Smooth muscle cell (in vitro differentiated cells): Measurements from ENCODE around the gene TWIST2. TPM values are rescaled to one million over a fixed set of nuclear protein-coding genes. Genes with fewer than 3 reads are reported as not detected.

Experiments used
- DNase-seq: peaks from one replicate; lab custom pipeline; 2025; ENCODE audit not compliant: unreplicated experiment; lab: John Stamatoyannopoulos, UW
- H2AFZ ChIP-seq: fragments of 200-600 bp; sonication (generic); 2 replicates; pipeline ENCODE4 v1.6.0; 2016; ENCODE audit warnings: antibody characterized with exemption, low read depth, mild to moderate bottlenecking
- H3F3A ChIP-seq: fragments of 200-600 bp; sonication (generic); 2 replicates; pipeline ENCODE4 v1.6.0; 2017; ENCODE audit warnings: antibody characterized with exemption, low read depth
- H3K27ac ChIP-seq: fragments of 200-600 bp; sonication (generic); 2 replicates; pipeline ENCODE4 v1.5.1; 2016; ENCODE audit warnings: low read depth, mild to moderate bottlenecking
- H3K27me3 ChIP-seq: fragments of 200-600 bp; sonication (generic); 2 replicates; pipeline ENCODE4 v1.6.1; 2016; ENCODE audit warnings: low read depth, mild to moderate bottlenecking
- H3K36me3 ChIP-seq: fragments of 200-600 bp; sonication (generic); 2 replicates; pipeline ENCODE4 v1.5.1; 2016; ENCODE audit warnings: low read depth
- H3K4me1 ChIP-seq: fragments of 200-600 bp; sonication (generic); 2 replicates; pipeline ENCODE4 v1.5.1; 2016; ENCODE audit warnings: low read depth
- H3K4me2 ChIP-seq: fragments of 200-600 bp; sonication (generic); 2 replicates; pipeline ENCODE4 v1.6.0; 2016; ENCODE audit warnings: mild to moderate bottlenecking
- H3K4me3 ChIP-seq: fragments of 200-600 bp; sonication (generic); 2 replicates; pipeline ENCODE4 v1.5.1; 2016; ENCODE audit warnings: mild to moderate bottlenecking
- H3K79me2 ChIP-seq: fragments of 200-600 bp; sonication (generic); 2 replicates; pipeline ENCODE4 v1.6.0; 2016; ENCODE audit warnings: low read depth, mild to moderate bottlenecking
- H3K9ac ChIP-seq: fragments of 200-600 bp; sonication (generic); 2 replicates; pipeline ENCODE4 v1.6.0; 2016; ENCODE audit warnings: low read depth
- H3K9me3 ChIP-seq: fragments of 200-600 bp; sonication (generic); replicated peaks from 2 replicates; pipeline ENCODE4 v1.5.1; 2016; ENCODE audit warnings: low read depth
- H4K20me1 ChIP-seq: fragments of 200-600 bp; sonication (generic); 2 replicates; pipeline ENCODE4 v1.6.0; 2016; ENCODE audit warnings: low read depth
- CTCF ChIP-seq: fragments of 200-600 bp; sonication (generic); IDR thresholded peaks from 2 replicates; pipeline ENCODE4 v1.5.1; 2017; ENCODE audit warnings: borderline replicate concordance, mild to moderate bottlenecking, antibody characterized with exemption; ENCODE audit not compliant: insufficient read depth, poor library complexity, severe bottlenecking
- WGBS: methylation state at CpG from one replicate; pipeline ENCODE4 v1.1.7; 2016; ENCODE audit warnings: low lambda C conversion rate; 5-methylcytosine and 5-hydroxymethylcytosine counted together
- polyA plus RNA-seq: library from polyadenylated mRNA; unstranded; fragments of >200 nt; fragmentation: Nextera tagmentation; extraction: Ambion mirVana; gene quantifications from 2 replicates; pipeline ENCODE4 v1.2.1, GENCODE V29; 2016
- total RNA-seq: library from RNA; depleted of rRNA; stranded (reverse); fragments of >200 nt; gene quantifications from 2 replicates; pipeline ENCODE4 v1.2.3, GENCODE V29; 2014

Gene TWIST2
- total and polyA plus RNA-seq, 2 experiments from 2014 or later: 1.0 to 2.4 TPM

- Histone ChIP-seq H3K9me3 (no peaks in the 10 kb centered on the region), H2AFZ (no peak overlapping the region), H3K27me3 (no peaks in the 10 kb centered on the region), H3K79me2 (no peaks in the 10 kb centered on the region), H3K4me1 (no peaks in the 10 kb centered on the region), H3K27ac (no peak overlapping the region), H4K20me1 (no peaks in the 10 kb centered on the region), H3K4me2 (no peak overlapping the region), H3K36me3 (no peaks in the 10 kb centered on the region), H3F3A (no peaks in the 10 kb centered on the region), H3K9ac (no peak overlapping the region), H3K4me3 (no peak overlapping the region)
- DNase-seq: no peak
- WGBS: 95% methylated on average over 19 of the region's 19 CpGs
- no peak for TF ChIP-seq CTCF
Observed at GRCh38 chr2:238942080-238942725, 94.3 kb downstream of the TWIST2 start.

- Histone ChIP-seq H3K27me3 (no peaks in the 10 kb centered on the region), H3K36me3 (no peaks in the 10 kb centered on the region), H3K27ac (no peak overlapping the region), H3K79me2 (no peaks in the 10 kb centered on the region), H3K9ac (no peak overlapping the region), H2AFZ (no peak overlapping the region), H3F3A (no peaks in the 10 kb centered on the region), H3K9me3 (no peaks in the 10 kb centered on the region), H3K4me3 (no peak overlapping the region), H4K20me1 (no peaks in the 10 kb centered on the region), H3K4me1 (no peaks in the 10 kb centered on the region), H3K4me2 (no peak overlapping the region)
- no peak for DNase-seq
- TF ChIP-seq CTCF: no peak
- WGBS: 81% methylated on average over 13 of the region's 13 CpGs
Observed at GRCh38 chr2:238942726-238943300, 94.9 kb downstream of the TWIST2 start.

- no peak overlapping the region for H3K4me3 ChIP-seq
- H3K9me3 ChIP-seq: no peaks in the 10 kb centered on the region
- 84% methylated on average over 14 of the region's 14 CpGs for WGBS
- no peak overlapping the region for H2AFZ ChIP-seq
- no peaks in the 10 kb centered on the region for H3F3A ChIP-seq
- H3K4me1 ChIP-seq: no peaks in the 10 kb centered on the region
- no peaks in the 10 kb centered on the region for H3K27me3 ChIP-seq
- H4K20me1 ChIP-seq: no peaks in the 10 kb centered on the region
- H3K27ac ChIP-seq: no peak overlapping the region
- DNase-seq: no peak
- no peak for TF ChIP-seq CTCF
- no peaks in the 10 kb centered on the region for H3K36me3 ChIP-seq
- H3K79me2 ChIP-seq: no peaks in the 10 kb centered on the region
- H3K9ac ChIP-seq: no peak overlapping the region
- no peak overlapping the region for H3K4me2 ChIP-seq
Observed at GRCh38 chr2:238943338-238944067, 95.6 kb downstream of the TWIST2 start.
